Loucy (cell line): ENCODE measurements around the gene EEF1E1.

Source experiments
- H2AFZ ChIP-seq: fragments of 200-600 bp; sonication (generic); 2 replicates; pipeline ENCODE4 v1.6.0; 2016; ENCODE audit warnings: antibody characterized with exemption, mild to moderate bottlenecking, low read length, moderate library complexity
- H3F3A ChIP-seq: fragments of 200-600 bp; 2 replicates; pipeline ENCODE4 v1.6.0; 2016; ENCODE audit warnings: antibody characterized with exemption, low read depth, mild to moderate bottlenecking
- H3K27me3 ChIP-seq: fragments of 200-600 bp; sonication (generic); 2 replicates; pipeline ENCODE4 v1.6.1; 2014; ENCODE audit warnings: low read length, mild to moderate bottlenecking; ENCODE audit not compliant: insufficient read depth, poor library complexity, severe bottlenecking
- H3K36me3 ChIP-seq: fragments of 200-600 bp; sonication (generic); 2 replicates; pipeline ENCODE4 v1.6.1; 2016; ENCODE audit warnings: low read length; ENCODE audit not compliant: insufficient read depth
- H3K4me1 ChIP-seq: fragments of 200-600 bp; sonication (generic); 2 replicates; pipeline ENCODE4 v1.5.1; 2014; ENCODE audit warnings: low read length, mild to moderate bottlenecking; ENCODE audit not compliant: insufficient read depth, poor library complexity, severe bottlenecking
- H3K4me2 ChIP-seq: fragments of 200-600 bp; sonication (generic); 2 replicates; pipeline ENCODE4 v1.6.0; 2014; ENCODE audit warnings: antibody characterized with exemption, low read length, low read depth, mild to moderate bottlenecking; ENCODE audit not compliant: poor library complexity, severe bottlenecking
- H3K4me3 ChIP-seq: fragments of 200-600 bp; sonication (generic); 2 replicates; pipeline ENCODE4 v1.5.1; 2014; ENCODE audit warnings: low read length, mild to moderate bottlenecking, mixed read lengths; ENCODE audit not compliant: poor library complexity, severe bottlenecking
- H3K79me2 ChIP-seq: fragments of 200-600 bp; sonication (generic); 2 replicates; pipeline ENCODE4 v1.6.1; 2014; ENCODE audit warnings: low read length; ENCODE audit not compliant: insufficient read depth
- H3K9ac ChIP-seq: fragments of 200-600 bp; sonication (generic); 2 replicates; pipeline ENCODE4 v1.6.0; 2014; ENCODE audit warnings: mild to moderate bottlenecking, low read depth, low read length, moderate library complexity; ENCODE audit not compliant: poor library complexity, severe bottlenecking
- H3K9me2 ChIP-seq: fragments of 200-600 bp; sonication (generic); replicated peaks from 2 replicates; pipeline ENCODE4 v1.6.1; 2016; ENCODE audit warnings: low read depth, low read length, mixed read lengths
- H3K9me3 ChIP-seq: fragments of 200-600 bp; sonication (generic); 2 replicates; pipeline ENCODE4 v1.6.1; 2014; ENCODE audit warnings: mild to moderate bottlenecking, antibody characterized with exemption, low read length, low read depth; ENCODE audit not compliant: insufficient read depth
- H4K20me1 ChIP-seq: fragments of 200-600 bp; sonication (generic); 2 replicates; pipeline ENCODE4 v1.6.0; 2014; ENCODE audit warnings: antibody characterized with exemption, low read length, mild to moderate bottlenecking; ENCODE audit not compliant: insufficient read depth, poor library complexity, severe bottlenecking
- EZH2phosphoT487 ChIP-seq: fragments of 200-600 bp; IDR thresholded peaks from 2 replicates; pipeline ENCODE4 v1.6.1; 2018; ENCODE audit warnings: antibody characterized with exemption, mild to moderate bottlenecking, moderate library complexity, borderline replicate concordance
- TF ChIP-seq, protein P1 (sequence below): fragments of 200-600 bp; sonication (generic); conservative IDR thresholded peaks from 2 replicates; pipeline ENCODE4 v1.5.1; 2014; ENCODE audit warnings: mild to moderate bottlenecking, antibody characterized with exemption, low read length

EEF1E1 gene

DNA sequence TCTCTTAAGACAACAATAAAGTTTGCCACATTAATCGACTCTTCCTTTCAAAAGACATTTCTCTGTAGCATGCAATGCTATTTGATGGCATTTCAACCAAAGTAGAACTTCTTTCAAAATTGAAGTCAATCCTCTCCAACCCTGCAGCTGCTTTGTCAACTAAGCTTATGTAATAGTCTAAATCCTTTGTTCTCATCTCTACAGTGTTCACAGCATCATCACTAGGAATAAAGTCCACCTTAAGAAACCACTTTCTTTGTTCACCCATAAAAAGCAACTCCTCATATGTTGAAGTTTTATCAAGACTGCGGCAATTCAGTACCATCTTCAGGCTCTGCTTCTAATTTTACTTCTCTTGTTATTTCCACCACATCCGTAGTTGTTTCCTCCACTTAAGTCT, 26.6 kb downstream of the EEF1E1 start:
- Histone ChIP-seq H3K27me3 (no peaks in the 10 kb centered on the region), H2AFZ (no peak overlapping the region), H3K9ac (no peak overlapping the region)

DNA sequence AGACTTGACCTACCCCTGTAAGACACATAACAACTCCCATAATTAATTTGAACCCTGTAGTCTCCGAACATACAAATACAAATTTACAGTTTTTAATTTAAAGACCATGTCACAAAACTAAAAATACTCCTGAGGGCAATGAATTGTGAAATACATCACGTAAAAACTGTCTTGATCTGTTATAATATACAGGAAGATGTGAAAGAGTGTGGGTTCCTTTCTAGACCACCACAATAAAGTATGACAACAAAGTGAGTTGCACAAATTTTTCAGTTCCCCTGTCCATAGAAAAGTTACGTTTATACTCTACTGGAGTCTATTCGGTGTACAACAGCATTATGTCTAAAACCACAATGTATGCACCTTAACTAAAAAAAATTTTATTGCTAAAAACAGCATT, 27.2 kb downstream of the EEF1E1 start:
- Histone ChIP-seq H2AFZ (no peak overlapping the region), H3K27me3 (no peaks in the 10 kb centered on the region), H4K20me1 (no peaks in the 10 kb centered on the region), H3K9me3 (no peaks in the 10 kb centered on the region), H3F3A (no peaks in the 10 kb centered on the region), H3K4me3 (no peak overlapping the region), H3K36me3 (peaks cover 9% of the 10 kb centered on the region; the same call in 1 of the 2 replicates), H3K4me2 (peak overlapping the region; percentile 5), H3K79me2 (no peaks in the 10 kb centered on the region), H3K9me2 (no peaks in the 10 kb centered on the region), H3K9ac (no peak overlapping the region), H3K4me1 (peaks cover 9% of the 10 kb centered on the region)
- TF ChIP-seq, protein P1, sequence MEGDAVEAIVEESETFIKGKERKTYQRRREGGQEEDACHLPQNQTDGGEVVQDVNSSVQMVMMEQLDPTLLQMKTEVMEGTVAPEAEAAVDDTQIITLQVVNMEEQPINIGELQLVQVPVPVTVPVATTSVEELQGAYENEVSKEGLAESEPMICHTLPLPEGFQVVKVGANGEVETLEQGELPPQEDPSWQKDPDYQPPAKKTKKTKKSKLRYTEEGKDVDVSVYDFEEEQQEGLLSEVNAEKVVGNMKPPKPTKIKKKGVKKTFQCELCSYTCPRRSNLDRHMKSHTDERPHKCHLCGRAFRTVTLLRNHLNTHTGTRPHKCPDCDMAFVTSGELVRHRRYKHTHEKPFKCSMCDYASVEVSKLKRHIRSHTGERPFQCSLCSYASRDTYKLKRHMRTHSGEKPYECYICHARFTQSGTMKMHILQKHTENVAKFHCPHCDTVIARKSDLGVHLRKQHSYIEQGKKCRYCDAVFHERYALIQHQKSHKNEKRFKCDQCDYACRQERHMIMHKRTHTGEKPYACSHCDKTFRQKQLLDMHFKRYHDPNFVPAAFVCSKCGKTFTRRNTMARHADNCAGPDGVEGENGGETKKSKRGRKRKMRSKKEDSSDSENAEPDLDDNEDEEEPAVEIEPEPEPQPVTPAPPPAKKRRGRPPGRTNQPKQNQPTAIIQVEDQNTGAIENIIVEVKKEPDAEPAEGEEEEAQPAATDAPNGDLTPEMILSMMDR: no peak
- no peak for TF ChIP-seq EZH2phosphoT487

More for the DNA sequence above, 26.6 kb downstream of the EEF1E1 start:
- H3K9me3 ChIP-seq: no peaks in the 10 kb centered on the region
- no peaks in the 10 kb centered on the region for H3K9me2 ChIP-seq
- peaks cover 9% of the 10 kb centered on the region for H3K4me1 ChIP-seq
- H3K4me3 ChIP-seq: no peak overlapping the region
- peak overlapping the region; percentile 5 for H3K4me2 ChIP-seq
- no peak for TF ChIP-seq EZH2phosphoT487
- TF ChIP-seq, protein P1: no peak
- H3K79me2 ChIP-seq: no peaks in the 10 kb centered on the region
- no peaks in the 10 kb centered on the region for H3F3A ChIP-seq
- peaks cover 9% of the 10 kb centered on the region; the same call in 1 of the 2 replicates for H3K36me3 ChIP-seq
- no peaks in the 10 kb centered on the region for H4K20me1 ChIP-seq

DNA sequence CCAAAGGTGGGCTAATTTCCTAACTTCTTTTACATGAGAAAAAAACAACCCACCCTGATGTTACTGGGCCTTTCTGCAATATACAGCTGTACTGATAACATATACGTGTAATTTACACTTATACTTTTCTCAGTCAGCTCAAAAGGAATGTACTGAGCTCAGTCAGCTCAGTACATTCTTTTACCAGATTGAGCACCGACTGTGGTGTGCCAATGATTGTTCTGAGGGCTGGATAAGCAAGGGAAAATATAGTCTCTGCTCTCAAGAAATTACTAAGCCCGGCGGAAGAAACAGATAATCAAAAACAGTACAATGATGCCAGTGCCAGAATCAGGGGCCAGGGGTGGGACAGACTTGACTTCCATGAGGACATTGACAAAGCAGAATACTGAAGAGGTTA, 28.1 kb downstream of the EEF1E1 start:
- Histone ChIP-seq H3K4me3 (no peak overlapping the region), H2AFZ (no peak overlapping the region), H3K79me2 (no peaks in the 10 kb centered on the region), H3K9ac (no peak overlapping the region), H3F3A (no peaks in the 10 kb centered on the region), H3K9me3 (no peaks in the 10 kb centered on the region), H3K4me2 (no peak overlapping the region), H3K4me1 (peaks cover 9% of the 10 kb centered on the region), H3K36me3 (peaks cover 6% of the 10 kb centered on the region; the same call in 1 of the 2 replicates), H4K20me1 (no peaks in the 10 kb centered on the region), H3K27me3 (no peaks in the 10 kb centered on the region), H3K9me2 (no peaks in the 10 kb centered on the region)
- TF ChIP-seq, protein P1: no peak
- no peak for TF ChIP-seq EZH2phosphoT487
